Measurements from ENCODE around the gene TSHZ1.

DNA sequence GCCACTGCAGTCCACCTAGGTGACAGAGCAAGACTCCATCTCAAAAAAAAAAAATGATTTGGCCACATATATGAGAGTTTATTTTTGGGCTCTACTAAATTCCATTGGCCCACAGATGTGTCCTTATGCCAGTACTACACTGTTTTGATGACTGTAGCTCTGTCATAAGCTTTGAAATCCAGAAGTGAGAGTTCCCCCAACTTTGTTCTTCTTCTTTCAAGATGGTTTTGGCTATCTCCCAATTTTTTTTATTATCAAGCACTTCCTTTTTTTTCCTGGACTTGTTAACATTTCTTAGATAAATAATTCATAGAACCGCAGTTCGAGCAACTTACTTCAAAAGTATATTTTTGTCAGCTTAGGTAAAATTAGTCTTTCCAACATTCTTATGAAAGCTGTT lies 96.9 kb downstream of the TSHZ1 start:
- TF ChIP-seq, protein P1, sequence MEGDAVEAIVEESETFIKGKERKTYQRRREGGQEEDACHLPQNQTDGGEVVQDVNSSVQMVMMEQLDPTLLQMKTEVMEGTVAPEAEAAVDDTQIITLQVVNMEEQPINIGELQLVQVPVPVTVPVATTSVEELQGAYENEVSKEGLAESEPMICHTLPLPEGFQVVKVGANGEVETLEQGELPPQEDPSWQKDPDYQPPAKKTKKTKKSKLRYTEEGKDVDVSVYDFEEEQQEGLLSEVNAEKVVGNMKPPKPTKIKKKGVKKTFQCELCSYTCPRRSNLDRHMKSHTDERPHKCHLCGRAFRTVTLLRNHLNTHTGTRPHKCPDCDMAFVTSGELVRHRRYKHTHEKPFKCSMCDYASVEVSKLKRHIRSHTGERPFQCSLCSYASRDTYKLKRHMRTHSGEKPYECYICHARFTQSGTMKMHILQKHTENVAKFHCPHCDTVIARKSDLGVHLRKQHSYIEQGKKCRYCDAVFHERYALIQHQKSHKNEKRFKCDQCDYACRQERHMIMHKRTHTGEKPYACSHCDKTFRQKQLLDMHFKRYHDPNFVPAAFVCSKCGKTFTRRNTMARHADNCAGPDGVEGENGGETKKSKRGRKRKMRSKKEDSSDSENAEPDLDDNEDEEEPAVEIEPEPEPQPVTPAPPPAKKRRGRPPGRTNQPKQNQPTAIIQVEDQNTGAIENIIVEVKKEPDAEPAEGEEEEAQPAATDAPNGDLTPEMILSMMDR (conservative IDR thresholded peaks at IDR 0.05) = no peak
- TF ChIP-seq EZH2 (IDR thresholded peaks at IDR 0.05; ENCODE audit: low read depth) = no peak

All from PC-9 (cell line).